ENCODE measurements around the gene FAM9C. TPM values are rescaled to one million over a fixed set of nuclear protein-coding genes. Genes with fewer than 3 reads are reported as not detected.
"Not testable (repeated sequence)": the region's sequence is repeated elsewhere in the genome, so short reads cannot be mapped to it uniquely, and the experiment has no call there.

Gene FAM9C
- total RNA-seq, 4 donors from 2014 or later, result 0.11 TPM; not detected in 3

GRCh38 chrX:13086076-13086475 is 41.7 kb upstream of the FAM9C start:
- Histone ChIP-seq H3K27me3 (no peaks in the 10 kb centered on the region), H3K4me3 (replicated peaks in 1 of 3) (no peak overlapping the region), H3K27ac (no peak overlapping the region), H3K4me1 (no peaks in the 10 kb centered on the region), H3K36me3 (no peaks in the 10 kb centered on the region), H3K9me3 (no peaks in the 10 kb centered on the region)
- 80 to 89% methylated on average over 2 of the region's 2 CpGs for WGBS, 2 donors
- DNase-seq, result no peak
- TF ChIP-seq CTCF (IDR thresholded peaks at IDR 0.05) (no peak), POLR2A (IDR thresholded peaks at IDR 0.05) (no peak)
- intact Hi-C loops (cut with DNase I), result no loop called here

- 87 to 92% methylated on average over 5 of the region's 5 CpGs for WGBS, 2 donors
- Histone ChIP-seq H3K36me3 (no peaks in the 10 kb centered on the region), H3K27ac (no peak overlapping the region), H3K27me3 (no peaks in the 10 kb centered on the region), H3K4me1 (no peaks in the 10 kb centered on the region), H3K9me3 (no peaks in the 10 kb centered on the region), H3K4me3 (replicated peaks in 1 of 3) (no peak overlapping the region)
- no peak for DNase-seq
- TF ChIP-seq CTCF (IDR thresholded peaks at IDR 0.05) (no peak), POLR2A (IDR thresholded peaks at IDR 0.05) (no peak)
- intact Hi-C loops (cut with DNase I), result no loop called here
These were observed 41.1 kb upstream of the FAM9C start for GRCh38 chrX:13085526-13085925.

GRCh38 chrX:13084611-13085010 is 40.2 kb upstream of the FAM9C start:
- H3K36me3 ChIP-seq, result no peaks in the 10 kb centered on the region
- H3K4me3 ChIP-seq (replicated peaks in 1 of 3), result no peak overlapping the region
- H3K27me3 ChIP-seq, result no peaks in the 10 kb centered on the region
- intact Hi-C loops (cut with DNase I), result no loop called here
- no peak for TF ChIP-seq POLR2A (IDR thresholded peaks at IDR 0.05)
- TF ChIP-seq CTCF (IDR thresholded peaks at IDR 0.05), result no peak
- H3K4me1 ChIP-seq, result no peaks in the 10 kb centered on the region
- 81 to 91% methylated on average over 1 of the region's 1 CpG for WGBS, 2 donors
- no peak for DNase-seq
- no peak overlapping the region for H3K27ac ChIP-seq
- no peaks in the 10 kb centered on the region for H3K9me3 ChIP-seq

- H3K36me3 ChIP-seq; intact Hi-C loops (cut with DNase I); DNase-seq; H3K27ac ChIP-seq; H3K9me3 ChIP-seq; H3K27me3 ChIP-seq; H3K4me3 ChIP-seq (replicated peaks in 1 of 3); H3K4me1 ChIP-seq: not testable (repeated sequence)
- WGBS, 2 donors, result 85 to 86% methylated on average over 9 of the region's 9 CpGs
These were observed 39.4 kb upstream of the FAM9C start for GRCh38 chrX:13083755-13084326.

- WGBS, 2 donors, result 81 to 86% methylated on average over 11 of the region's 11 CpGs
- intact Hi-C loops (cut with DNase I), result no loop called here
- Histone ChIP-seq H3K9me3 (no peaks in the 10 kb centered on the region), H3K27ac (no peak overlapping the region), H3K36me3 (no peaks in the 10 kb centered on the region), H3K4me3 (replicated peaks in 1 of 3) (no peak overlapping the region), H3K4me1 (no peaks in the 10 kb centered on the region), H3K27me3 (no peaks in the 10 kb centered on the region)
- no peak for DNase-seq
- no peak for TF ChIP-seq POLR2A (IDR thresholded peaks at IDR 0.05)
- no peak for TF ChIP-seq CTCF (IDR thresholded peaks at IDR 0.05)
These were observed 38.0 kb upstream of the FAM9C start for GRCh38 chrX:13082206-13083065.
